Measurements from ENCODE around the gene AGMAT. TPM values are rescaled to one million over a fixed set of nuclear protein-coding genes. Genes with fewer than 3 reads are reported as not detected.
A peak's percentile ranks its signal among the peaks of the same experiment; 100 is the strongest.

The AGMAT gene
- total and polyA plus RNA-seq, 2 of the 13 experiments (the other 11 are each of a cell fraction or from before 2014, with no cell fraction given): 59.1 to 174 TPM

DNA sequence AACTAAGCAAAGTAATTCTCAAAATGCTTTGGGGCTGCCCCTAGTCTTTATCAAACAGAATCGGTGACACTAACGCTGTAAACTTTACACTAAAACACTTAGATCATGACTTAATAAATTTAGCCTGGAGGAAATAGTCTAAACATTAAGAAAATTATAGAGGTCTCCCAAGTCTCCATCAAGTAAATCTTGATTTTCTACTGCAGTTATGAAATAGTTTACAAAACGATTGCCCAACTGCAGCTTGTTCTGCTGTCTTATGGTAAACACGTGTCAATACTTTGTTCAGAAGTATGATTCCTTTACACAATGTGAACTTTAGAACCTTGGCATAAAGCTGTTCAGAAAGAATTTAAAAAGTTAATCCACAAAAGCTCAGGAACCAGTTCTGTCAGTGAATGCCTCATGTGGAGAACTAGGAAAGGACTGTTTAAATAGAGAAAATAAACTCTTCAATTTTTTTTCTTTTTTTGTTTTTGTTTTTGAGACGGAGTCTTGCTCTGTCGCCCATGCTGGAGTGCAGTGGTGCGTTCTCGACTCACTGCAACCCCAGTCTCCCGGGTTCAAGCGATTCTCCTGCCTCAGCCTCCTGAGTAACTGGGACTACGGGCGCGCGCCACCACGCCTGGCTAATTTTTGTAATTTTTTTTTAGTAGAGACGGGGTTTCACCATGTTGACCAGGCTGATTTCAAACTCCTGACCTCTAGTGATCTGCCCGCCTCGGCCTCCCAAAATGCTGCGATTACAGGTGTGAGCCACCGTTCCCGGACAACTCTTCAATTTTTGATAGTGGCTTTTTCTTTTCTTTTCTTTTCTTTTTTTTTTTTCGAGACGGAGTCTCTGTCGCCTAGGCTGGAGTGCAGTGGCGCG, 34.0 kb upstream of the AGMAT start (continued):
- peak; percentile 59; the same call in 1 of the 2 replicates for TF ChIP-seq SOX13 (IDR thresholded peaks at IDR 0.05)
- peak; percentile 56 to 95; a peak in 2 of 4 replicates for TF ChIP-seq SOX13 (CRISPR knock-in tag; conservative IDR thresholded peaks at IDR 0.05 in 1 of 2, IDR thresholded peaks at IDR 0.05 in 1 of 2)
- TF ChIP-seq IKZF1 (IDR thresholded peaks at IDR 0.05): no peak
- TF ChIP-seq, protein P1, sequence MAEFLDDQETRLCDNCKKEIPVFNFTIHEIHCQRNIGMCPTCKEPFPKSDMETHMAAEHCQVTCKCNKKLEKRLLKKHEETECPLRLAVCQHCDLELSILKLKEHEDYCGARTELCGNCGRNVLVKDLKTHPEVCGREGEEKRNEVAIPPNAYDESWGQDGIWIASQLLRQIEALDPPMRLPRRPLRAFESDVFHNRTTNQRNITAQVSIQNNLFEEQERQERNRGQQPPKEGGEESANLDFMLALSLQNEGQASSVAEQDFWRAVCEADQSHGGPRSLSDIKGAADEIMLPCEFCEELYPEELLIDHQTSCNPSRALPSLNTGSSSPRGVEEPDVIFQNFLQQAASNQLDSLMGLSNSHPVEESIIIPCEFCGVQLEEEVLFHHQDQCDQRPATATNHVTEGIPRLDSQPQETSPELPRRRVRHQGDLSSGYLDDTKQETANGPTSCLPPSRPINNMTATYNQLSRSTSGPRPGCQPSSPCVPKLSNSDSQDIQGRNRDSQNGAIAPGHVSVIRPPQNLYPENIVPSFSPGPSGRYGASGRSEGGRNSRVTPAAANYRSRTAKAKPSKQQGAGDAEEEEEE (CRISPR knock-in tag; IDR thresholded peaks at IDR 0.05; ENCODE audit: borderline replicate concordance): no peak
- peak; percentile 64 for TF ChIP-seq TCF7 (IDR thresholded peaks at IDR 0.05; ENCODE audit: low read depth)
- TF ChIP-seq, protein P2, sequence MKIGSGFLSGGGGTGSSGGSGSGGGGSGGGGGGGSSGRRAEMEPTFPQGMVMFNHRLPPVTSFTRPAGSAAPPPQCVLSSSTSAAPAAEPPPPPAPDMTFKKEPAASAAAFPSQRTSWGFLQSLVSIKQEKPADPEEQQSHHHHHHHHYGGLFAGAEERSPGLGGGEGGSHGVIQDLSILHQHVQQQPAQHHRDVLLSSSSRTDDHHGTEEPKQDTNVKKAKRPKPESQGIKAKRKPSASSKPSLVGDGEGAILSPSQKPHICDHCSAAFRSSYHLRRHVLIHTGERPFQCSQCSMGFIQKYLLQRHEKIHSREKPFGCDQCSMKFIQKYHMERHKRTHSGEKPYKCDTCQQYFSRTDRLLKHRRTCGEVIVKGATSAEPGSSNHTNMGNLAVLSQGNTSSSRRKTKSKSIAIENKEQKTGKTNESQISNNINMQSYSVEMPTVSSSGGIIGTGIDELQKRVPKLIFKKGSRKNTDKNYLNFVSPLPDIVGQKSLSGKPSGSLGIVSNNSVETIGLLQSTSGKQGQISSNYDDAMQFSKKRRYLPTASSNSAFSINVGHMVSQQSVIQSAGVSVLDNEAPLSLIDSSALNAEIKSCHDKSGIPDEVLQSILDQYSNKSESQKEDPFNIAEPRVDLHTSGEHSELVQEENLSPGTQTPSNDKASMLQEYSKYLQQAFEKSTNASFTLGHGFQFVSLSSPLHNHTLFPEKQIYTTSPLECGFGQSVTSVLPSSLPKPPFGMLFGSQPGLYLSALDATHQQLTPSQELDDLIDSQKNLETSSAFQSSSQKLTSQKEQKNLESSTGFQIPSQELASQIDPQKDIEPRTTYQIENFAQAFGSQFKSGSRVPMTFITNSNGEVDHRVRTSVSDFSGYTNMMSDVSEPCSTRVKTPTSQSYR (CRISPR knock-in tag; IDR thresholded peaks at IDR 0.05; ENCODE audit: borderline replicate concordance): peak; percentile 62; the same call in 1 of the 2 replicates
- TF ChIP-seq FOXK1 (CRISPR knock-in tag; IDR thresholded peaks at IDR 0.05; ENCODE audit: borderline replicate concordance, low read depth): peak; percentile 94; the same call in 1 of the 2 replicates
- no peak for TF ChIP-seq ETV6 (CRISPR knock-in tag; conservative IDR thresholded peaks at IDR 0.05)
- TF ChIP-seq ZNF792 (CRISPR knock-in tag; IDR thresholded peaks at IDR 0.05): peak; percentile 56; the same call in 1 of the 2 replicates
- TF ChIP-seq PITX1 (CRISPR knock-in tag; IDR thresholded peaks at IDR 0.05): peak; percentile 84
- 0 out of 2 replicates have a peak, but pooled peaks have one; percentile 19 for TF ChIP-seq NFYC (CRISPR knock-in tag; IDR thresholded peaks at IDR 0.05)
- TF ChIP-seq HDAC1 (CRISPR knock-in tag; IDR thresholded peaks at IDR 0.05): peak; percentile 69; the same call in 1 of the 2 replicates
- peak; percentile 87 for TF ChIP-seq ZNF441 (CRISPR knock-in tag; IDR thresholded peaks at IDR 0.05; ENCODE audit: borderline replicate concordance)
- TF ChIP-seq, protein P3, sequence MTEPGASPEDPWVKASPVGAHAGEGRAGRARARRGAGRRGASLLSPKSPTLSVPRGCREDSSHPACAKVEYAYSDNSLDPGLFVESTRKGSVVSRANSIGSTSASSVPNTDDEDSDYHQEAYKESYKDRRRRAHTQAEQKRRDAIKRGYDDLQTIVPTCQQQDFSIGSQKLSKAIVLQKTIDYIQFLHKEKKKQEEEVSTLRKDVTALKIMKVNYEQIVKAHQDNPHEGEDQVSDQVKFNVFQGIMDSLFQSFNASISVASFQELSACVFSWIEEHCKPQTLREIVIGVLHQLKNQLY (CRISPR knock-in tag; IDR thresholded peaks at IDR 0.05): peak; percentile 94
- TF ChIP-seq ELF3 (CRISPR knock-in tag; IDR thresholded peaks at IDR 0.05): peak; percentile 74
- peak; percentile 14; the same call in 1 of the 2 replicates for TF ChIP-seq FOSL2 (CRISPR knock-in tag; IDR thresholded peaks at IDR 0.05)
- TF ChIP-seq, protein P4, sequence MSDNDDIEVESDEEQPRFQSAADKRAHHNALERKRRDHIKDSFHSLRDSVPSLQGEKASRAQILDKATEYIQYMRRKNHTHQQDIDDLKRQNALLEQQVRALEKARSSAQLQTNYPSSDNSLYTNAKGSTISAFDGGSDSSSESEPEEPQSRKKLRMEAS (IDR thresholded peaks at IDR 0.05): peak; percentile 81
- TF ChIP-seq NKX3-1 (CRISPR knock-in tag; IDR thresholded peaks at IDR 0.05): no peak
- peak; percentile 91 for TF ChIP-seq BCL6 (CRISPR knock-in tag; IDR thresholded peaks at IDR 0.05)
- TF ChIP-seq RFX3 (CRISPR knock-in tag; IDR thresholded peaks at IDR 0.05): 0 out of 2 replicates have a peak, but pooled peaks have one; percentile 23
- TF ChIP-seq HDAC2 (CRISPR knock-in tag; IDR thresholded peaks at IDR 0.05): peak; percentile 86
- peak; percentile 62; the same call in 1 of the 2 replicates for TF ChIP-seq YEATS4 (CRISPR knock-in tag; IDR thresholded peaks at IDR 0.05; ENCODE audit: borderline replicate concordance)
- TF ChIP-seq CHCHD3 (CRISPR knock-in tag; IDR thresholded peaks at IDR 0.05): no peak
- TF ChIP-seq, protein P5, sequence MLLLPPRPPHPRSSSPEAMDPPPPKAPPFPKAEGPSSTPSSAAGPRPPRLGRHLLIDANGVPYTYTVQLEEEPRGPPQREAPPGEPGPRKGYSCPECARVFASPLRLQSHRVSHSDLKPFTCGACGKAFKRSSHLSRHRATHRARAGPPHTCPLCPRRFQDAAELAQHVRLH (CRISPR knock-in tag; IDR thresholded peaks at IDR 0.05; ENCODE audit: borderline replicate concordance, low read depth): no peak
- TF ChIP-seq MIER3 (CRISPR knock-in tag; IDR thresholded peaks at IDR 0.05; ENCODE audit: borderline replicate concordance): peak; percentile 85; the same call in 1 of the 2 replicates
- TF ChIP-seq NFATC3 (CRISPR knock-in tag; IDR thresholded peaks at IDR 0.05): no peak
